Measurements from ENCODE around the gene POU2AF3. TPM values are rescaled to one million over a fixed set of nuclear protein-coding genes. Genes with fewer than 3 reads are reported as not detected.

POU2AF3 gene
- total and polyA plus RNA-seq, 8 donors, result 1.1 to 15.7 (median 2.2) TPM

DNA sequence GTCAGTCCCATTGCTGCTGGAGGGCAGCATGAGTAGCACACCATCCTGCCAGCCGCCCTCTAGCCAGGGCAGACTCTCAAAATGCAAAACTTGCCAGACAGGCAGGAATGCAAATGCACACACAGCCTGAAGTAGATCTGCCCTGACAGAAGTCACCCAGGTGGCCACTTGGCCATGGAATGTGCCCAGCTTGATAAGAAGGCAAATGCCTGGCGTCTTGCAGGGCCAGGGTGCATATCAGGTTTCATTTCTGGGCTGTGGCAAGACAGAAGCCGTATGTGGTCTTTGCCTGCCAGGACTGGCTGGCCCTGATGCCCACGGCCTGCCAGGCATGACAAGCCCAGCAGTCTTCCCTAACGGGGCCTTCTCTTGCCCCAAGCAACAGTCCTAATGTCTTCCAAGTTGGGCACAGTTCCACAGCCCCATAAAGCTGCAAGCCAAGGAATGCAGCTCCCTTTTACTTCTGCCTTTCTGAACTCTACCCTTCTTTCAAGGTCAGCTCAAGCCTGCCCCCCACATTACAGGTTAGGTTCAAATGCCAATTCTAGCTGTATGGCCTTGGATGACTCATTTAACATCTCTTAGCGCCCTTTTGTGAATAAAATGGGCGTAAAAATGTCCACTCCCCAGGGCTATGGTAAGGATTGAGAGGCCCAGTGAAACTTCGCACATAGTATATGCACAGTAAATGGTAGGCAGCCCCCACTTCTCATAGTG lies 29.7 kb downstream of the POU2AF3 start:
- TF ChIP-seq CTCF (IDR thresholded peaks at IDR 0.05), result no peak
- Histone ChIP-seq H3K9me3 (no peaks in the 10 kb centered on the region), H3K4me1 (peaks cover 39 to 57% (median 50%) of the 10 kb centered on the region in 3 donors), H3K4me3 (no peak overlapping the region), H3K27me3 (no peaks in the 10 kb centered on the region), H3K27ac (peak overlapping the region in 3 of 4 donors; percentile 57 to 67 (median 64)), H3K36me3 (no peaks in the 10 kb centered on the region)
- DNase-seq (peak; percentile 74 to 95 (median 92)), FAIRE-seq (no peak), ATAC-seq (peak; percentile 86 to 95 (median 92))
- 25 to 26% methylated on average over 8 of the region's 8 CpGs for WGBS, 2 donors
- intact Hi-C loops (cut with DNase I), result no loop called here

DNA sequence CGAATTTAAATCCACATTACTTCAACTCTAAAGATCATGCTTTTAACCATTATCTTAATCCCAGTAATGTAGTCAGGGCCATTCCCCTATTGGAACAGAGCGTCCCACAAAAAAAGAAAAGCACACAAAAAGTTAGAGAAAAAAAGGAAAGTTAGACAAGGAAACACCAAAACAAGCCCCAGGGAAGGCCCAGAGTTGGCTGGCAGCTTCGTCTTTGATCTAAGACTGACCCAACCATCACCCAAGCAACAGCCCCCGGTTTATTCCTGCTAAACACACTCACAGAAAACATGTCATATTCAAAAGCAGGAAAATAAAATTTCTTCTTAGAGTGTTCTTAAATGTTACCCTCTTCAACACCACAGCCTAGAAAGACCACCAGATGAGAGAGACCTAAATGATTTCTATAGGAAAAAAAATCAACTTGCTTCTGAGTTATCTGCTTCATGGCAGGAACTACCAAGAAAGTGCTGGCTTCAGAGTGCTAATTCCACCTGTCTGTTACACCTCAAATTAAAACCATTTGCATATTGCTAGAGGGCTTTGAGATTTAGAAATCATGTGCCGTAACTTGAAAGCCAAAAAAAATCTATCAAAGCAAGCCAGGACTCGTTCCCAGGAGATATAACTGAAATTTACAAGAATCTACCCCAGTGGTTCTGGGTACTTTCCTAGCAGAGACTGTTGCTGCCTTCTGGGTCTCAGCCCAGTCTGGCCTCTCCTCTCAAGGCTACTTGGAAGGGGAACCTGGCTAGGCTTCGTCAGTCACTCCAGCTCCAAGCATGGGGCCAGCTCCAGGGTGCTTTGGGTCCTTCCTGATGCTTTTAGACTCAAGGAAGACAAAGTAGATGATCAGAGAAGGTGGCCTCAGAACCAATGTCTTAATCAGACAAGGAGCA lies 31.2 kb downstream of the POU2AF3 start:
- H3K4me1 ChIP-seq, result peaks cover 50 to 69% (median 65%) of the 10 kb centered on the region in 3 donors
- ATAC-seq, result peak; percentile 25 to 60 (median 46)
- no peaks in the 10 kb centered on the region for H3K9me3 ChIP-seq
- intact Hi-C loops (cut with DNase I), result no loop called here
- TF ChIP-seq CTCF (IDR thresholded peaks at IDR 0.05), result no peak
- no peak overlapping the region for H3K4me3 ChIP-seq
- H3K27ac ChIP-seq, result peak overlapping the region in 2 of 4 donors; percentile 13 to 67
- H3K36me3 ChIP-seq, result no peaks in the 10 kb centered on the region
- DNase-seq, result peak in 4 of 6 donors; percentile 50 to 73 (median 55)
- WGBS, 2 donors, result 44 to 48% methylated on average over 7 of the region's 7 CpGs
- no peaks in the 10 kb centered on the region for H3K27me3 ChIP-seq
- FAIRE-seq, result no peak

- H3K9me3 ChIP-seq, result no peaks in the 10 kb centered on the region
- peak overlapping the region in 2 of 4 donors; percentile 13 to 67 for H3K27ac ChIP-seq
- intact Hi-C loops (cut with DNase I), result no loop called here
- no peak for TF ChIP-seq CTCF (IDR thresholded peaks at IDR 0.05)
- no peaks in the 10 kb centered on the region for H3K27me3 ChIP-seq
- 48 to 51% methylated on average over 2 of the region's 2 CpGs for WGBS, 2 donors
- H3K4me1 ChIP-seq, result peaks cover 57 to 75% (median 73%) of the 10 kb centered on the region in 3 donors
- H3K4me3 ChIP-seq, result no peak overlapping the region
- ATAC-seq (peak in 1 of 4 donors; percentile 1), DNase-seq (no peak), FAIRE-seq (no peak)
- no peaks in the 10 kb centered on the region for H3K36me3 ChIP-seq
Measured at GRCh38 chr11:111330234-111330893, 32.0 kb downstream of the POU2AF3 start.

- Histone ChIP-seq H3K36me3 (no peaks in the 10 kb centered on the region), H3K4me1 (peaks cover 62 to 83% (median 78%) of the 10 kb centered on the region in 3 donors), H3K27me3 (no peaks in the 10 kb centered on the region), H3K27ac (peak overlapping the region in 2 of 4 donors; percentile 18 to 67), H3K9me3 (no peaks in the 10 kb centered on the region), H3K4me3 (no peak overlapping the region)
- TF ChIP-seq CTCF (IDR thresholded peaks at IDR 0.05), result no peak
- no peak for DNase-seq
- WGBS, 2 donors, result 41 to 51% methylated on average over 4 of the region's 4 CpGs
- no peak for FAIRE-seq
- intact Hi-C loops (cut with DNase I), result no loop called here
- no peak for ATAC-seq
Measured at GRCh38 chr11:111331711-111332479, 33.5 kb downstream of the POU2AF3 start.
